Sigmoid colon (tissue), 7 donors: ENCODE data around the gene CTIF. TPM values are rescaled to one million over a fixed set of nuclear protein-coding genes. Genes with fewer than 3 reads are reported as not detected.

Experiments
- DNase-seq: peaks from one replicate; pipeline ENCODE4 v3.0.0-alpha.2; 2019
- H3K27ac ChIP-seq, 4 donors: fragments of 200-600 bp; sonication (generic); one replicate each; pipeline ENCODE4 v1.5.1; 2016 to 2019; ENCODE audit warnings: mild to moderate bottlenecking in 1 of 4
- H3K27me3 ChIP-seq, 3 donors: fragments of 200-600 bp; sonication (generic); one replicate each; pipeline ENCODE4 v1.5.1; 2019; ENCODE audit warnings: mild to moderate bottlenecking in 1 of 3
- H3K36me3 ChIP-seq, 4 donors: fragments of 200-600 bp; sonication (generic); one replicate each; pipeline ENCODE4 v1.5.1; 2016 to 2019
- H3K4me1 ChIP-seq, 4 donors: fragments of 200-600 bp; sonication (generic); one replicate each; pipeline ENCODE4 v1.5.1; 2017 to 2019
- H3K4me3 ChIP-seq, 4 donors: fragments of 200-600 bp; sonication (generic); one replicate each; pipeline ENCODE4 v1.5.1; 2017 to 2019; ENCODE audit warnings: mild to moderate bottlenecking in 2 of 4, moderate library complexity in 1 of 4
- H3K9me3 ChIP-seq, 4 donors: fragments of 200-600 bp in 3 of 4; sonication (generic) in 3 of 4; one replicate each; pipeline versions ENCODE4 v1.5.1 to v1.6.1; 2013 to 2019
- CTCF ChIP-seq, 4 experiments: fragments of 450-650 bp in 3 of 4; fragments of 200-600 bp in 1 of 4; IDR thresholded peaks; one replicate each; pipeline ENCODE4 v1.5.1; 2016 to 2019; ENCODE audit warnings: antibody characterized with exemption in 4 of 4, mild to moderate bottlenecking in 3 of 4, moderate library complexity in 2 of 4
- EP300 ChIP-seq, 4 donors: sonication (generic); formaldehyde crosslinking; IDR thresholded peaks; one replicate each; pipeline ENCODE4 v1.6.1; 2017; ENCODE audit warnings: antibody characterized with exemption in 4 of 4
- POLR2A ChIP-seq, 2 donors: fragments of 450-650 bp; IDR thresholded peaks; one replicate each; pipeline ENCODE4 v1.6.1; 2016; ENCODE audit warnings: antibody characterized with exemption in 2 of 2, mild to moderate bottlenecking in 2 of 2, moderate library complexity in 2 of 2
- POLR2AphosphoS5 ChIP-seq, 4 donors: sonication (generic); formaldehyde crosslinking; IDR thresholded peaks; one replicate each; pipeline ENCODE4 v1.6.1; 2017; ENCODE audit warnings: antibody characterized with exemption in 4 of 4
- WGBS, 2 donors: extraction: QIAGEN DNeasy Blood & Tissue Kit; methylation state at CpG; one replicate each; pipeline ENCODE4 v1.1.7; 2013; 5-methylcytosine and 5-hydroxymethylcytosine counted together
- intact Hi-C: fragments of 100-400 bp; cut with DNase I; formaldehyde crosslinking; loops from one replicate; pipeline ENCODE4 v1.15.1; 2023
- polyA plus RNA-seq, 3 donors: library from polyadenylated mRNA; stranded (reverse); fragments of 200-250 nt; gene quantifications; one replicate each; pipeline ENCODE4 v1.2.3, GENCODE V29; 2013
- total RNA-seq, 4 donors: library from RNA; depleted of rRNA; stranded (reverse); fragments of >200 nt; gene quantifications; one replicate each; pipeline ENCODE4 v1.1.0, GENCODE V29; 2016
- donor health status: healthy with polysubstance abuse.
- donor health status: Bipolar disorder and iron deficiency.
- donor health status: healthy.

Gene CTIF
- total and polyA plus RNA-seq, 7 donors = 3.6 to 65.9 (median 22.5) TPM

GRCh38 chr18:48687346-48688042 is 148.7 kb downstream of the CTIF start:
- Histone ChIP-seq H3K36me3 (peaks cover 0 to 25% (median 9%) of the 10 kb centered on the region in 4 donors), H3K27me3 (no peaks in the 10 kb centered on the region), H3K27ac (peak overlapping the region in 1 of 4 donors; percentile 68), H3K9me3 (no peaks in the 10 kb centered on the region), H3K4me3 (no peak overlapping the region), H3K4me1 (no peaks in the 10 kb centered on the region)
- peak; percentile 51 for DNase-seq
- 85 to 89% methylated on average over 10 of the region's 10 CpGs for WGBS, 2 donors
- TF ChIP-seq EP300 (IDR thresholded peaks at IDR 0.05) = peak in 2 of 4 donors; percentile 22 to 54
- no peak for TF ChIP-seq POLR2A (IDR thresholded peaks at IDR 0.05)
- TF ChIP-seq CTCF (IDR thresholded peaks at IDR 0.05) = no peak
- peak in 2 of 4 donors; percentile 15 to 30 for TF ChIP-seq POLR2AphosphoS5 (IDR thresholded peaks at IDR 0.05)
- intact Hi-C loops = no loop called here

GRCh38 chr18:48688961-48689360 is 150.1 kb downstream of the CTIF start:
- DNase-seq = no peak
- Histone ChIP-seq H3K4me1 (peaks cover 0 to 6% (median 0%) of the 10 kb centered on the region in 4 donors), H3K4me3 (no peak overlapping the region), H3K36me3 (peaks cover 0 to 18% (median 6%) of the 10 kb centered on the region in 4 donors), H3K27ac (no peak overlapping the region), H3K9me3 (no peaks in the 10 kb centered on the region), H3K27me3 (no peaks in the 10 kb centered on the region)
- TF ChIP-seq CTCF (IDR thresholded peaks at IDR 0.05) = no peak
- WGBS, 2 donors = 92 to 96% methylated on average over 9 of the region's 9 CpGs
- intact Hi-C loops = no loop called here

GRCh38 chr18:48689548-48689947 is 150.7 kb downstream of the CTIF start:
- no peaks in the 10 kb centered on the region for H3K9me3 ChIP-seq
- no peak overlapping the region for H3K27ac ChIP-seq
- WGBS, 2 donors = 89 to 91% methylated on average over 4 of the region's 4 CpGs
- no peak overlapping the region for H3K4me3 ChIP-seq
- no peaks in the 10 kb centered on the region for H3K27me3 ChIP-seq
- DNase-seq = no peak
- intact Hi-C loops = no loop called here
- TF ChIP-seq EP300 (IDR thresholded peaks at IDR 0.05) (no peak), CTCF (IDR thresholded peaks at IDR 0.05) (no peak), POLR2AphosphoS5 (IDR thresholded peaks at IDR 0.05) (no peak), POLR2A (IDR thresholded peaks at IDR 0.05) (no peak)
- peaks cover 0 to 10% (median 0%) of the 10 kb centered on the region in 4 donors for H3K4me1 ChIP-seq
- H3K36me3 ChIP-seq = peaks cover 0 to 18% (median 6%) of the 10 kb centered on the region in 4 donors

GRCh38 chr18:48690494-48690893 is 151.7 kb downstream of the CTIF start:
- Histone ChIP-seq H3K27me3 (no peaks in the 10 kb centered on the region), H3K4me3 (no peak overlapping the region), H3K4me1 (peaks cover 0 to 10% (median 0%) of the 10 kb centered on the region in 4 donors), H3K9me3 (no peaks in the 10 kb centered on the region), H3K36me3 (peaks cover 0 to 18% (median 6%) of the 10 kb centered on the region in 4 donors), H3K27ac (no peak overlapping the region)
- 95 to 96% methylated on average over 5 of the region's 5 CpGs for WGBS, 2 donors
- DNase-seq = no peak
- intact Hi-C loops = no loop called here
- TF ChIP-seq CTCF (IDR thresholded peaks at IDR 0.05) (no peak), POLR2A (IDR thresholded peaks at IDR 0.05) (no peak), EP300 (IDR thresholded peaks at IDR 0.05) (no peak), POLR2AphosphoS5 (IDR thresholded peaks at IDR 0.05) (no peak)
